Nephron progenitor cell (in vitro differentiated cells): ENCODE results near the gene YJEFN3.
A peak's percentile ranks its signal among the peaks of the same experiment; 100 is the strongest.

Experiments used
- DNase-seq: peaks from one replicate; pipeline ENCODE4 v3.0.0; 2021
- H3K27ac Mint-ChIP-seq: 2 replicates; pipeline ENCODE4 v1.8.0; 2021; ENCODE audit warnings: mild to moderate bottlenecking, moderate library complexity, mixed read lengths
- H3K27me3 Mint-ChIP-seq: 2 replicates; pipeline ENCODE4 v1.8.0; 2021; ENCODE audit warnings: mild to moderate bottlenecking, low read depth, mixed read lengths; ENCODE audit not compliant: poor library complexity
- H3K36me3 Mint-ChIP-seq: 2 replicates; pipeline ENCODE4 v1.8.0; 2021; ENCODE audit warnings: low read depth, mixed read lengths
- H3K4me1 Mint-ChIP-seq: 2 replicates; pipeline ENCODE4 v1.8.0; 2021; ENCODE audit warnings: mixed read lengths
- H3K4me3 Mint-ChIP-seq: 2 replicates; pipeline ENCODE4 v1.8.0; 2021; ENCODE audit warnings: mild to moderate bottlenecking, moderate library complexity, mixed read lengths
- H3K9me3 Mint-ChIP-seq: 2 replicates; pipeline ENCODE4 v1.8.0; 2021; ENCODE audit warnings: mild to moderate bottlenecking, moderate library complexity, mixed read lengths
- CTCF ChIP-seq: fragments of 200-600 bp; sonication (generic); IDR thresholded peaks from 2 replicates; pipeline ENCODE4 v1.5.0; 2021; ENCODE audit warnings: antibody characterized with exemption

Gene YJEFN3

GRCh38 chr19:19525611-19526380, 2.9 kb upstream of the YJEFN3 start:
- peaks cover 52% of the 10 kb centered on the region for H3K4me1 Mint-ChIP-seq
- peaks cover 19% of the 10 kb centered on the region for H3K36me3 Mint-ChIP-seq
- H3K27ac Mint-ChIP-seq: peak overlapping the region; percentile 96
- no peak for TF ChIP-seq CTCF
- H3K4me3 Mint-ChIP-seq: peak overlapping the region; percentile 30
- peak; percentile 37 for DNase-seq
- H3K27me3 Mint-ChIP-seq: peaks cover 11% of the 10 kb centered on the region
- H3K9me3 Mint-ChIP-seq: peaks cover 3% of the 10 kb centered on the region

- Mint-ChIP-seq H3K4me1 (peaks cover 56% of the 10 kb centered on the region), H3K4me3 (peak overlapping the region; percentile 58), H3K27ac (peak overlapping the region; percentile 96), H3K36me3 (peaks cover 17% of the 10 kb centered on the region), H3K9me3 (no peaks in the 10 kb centered on the region), H3K27me3 (peaks cover 11% of the 10 kb centered on the region)
- DNase-seq: no peak
- no peak for TF ChIP-seq CTCF
Observed at GRCh38 chr19:19526581-19527370, 1.9 kb upstream of the YJEFN3 start.

DNA sequence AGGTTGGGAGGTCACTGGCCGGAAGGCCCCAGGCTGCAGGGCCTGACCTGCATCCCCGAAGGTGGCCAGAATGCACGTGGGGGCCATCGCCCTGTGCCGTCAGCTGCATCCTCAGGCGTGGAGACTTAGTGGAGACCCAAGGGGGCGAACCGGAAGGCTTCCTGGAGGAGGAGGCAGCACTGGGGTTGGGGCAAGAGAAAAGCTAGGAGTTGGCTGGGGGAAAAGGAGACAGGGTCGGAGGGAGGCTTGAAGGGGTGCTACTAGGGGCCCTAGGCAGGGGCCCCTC, 1.4 kb upstream of the YJEFN3 start:
- Mint-ChIP-seq H3K4me1 (peaks cover 61% of the 10 kb centered on the region), H3K4me3 (no peak overlapping the region), H3K27ac (peak overlapping the region; percentile 66)

DNA sequence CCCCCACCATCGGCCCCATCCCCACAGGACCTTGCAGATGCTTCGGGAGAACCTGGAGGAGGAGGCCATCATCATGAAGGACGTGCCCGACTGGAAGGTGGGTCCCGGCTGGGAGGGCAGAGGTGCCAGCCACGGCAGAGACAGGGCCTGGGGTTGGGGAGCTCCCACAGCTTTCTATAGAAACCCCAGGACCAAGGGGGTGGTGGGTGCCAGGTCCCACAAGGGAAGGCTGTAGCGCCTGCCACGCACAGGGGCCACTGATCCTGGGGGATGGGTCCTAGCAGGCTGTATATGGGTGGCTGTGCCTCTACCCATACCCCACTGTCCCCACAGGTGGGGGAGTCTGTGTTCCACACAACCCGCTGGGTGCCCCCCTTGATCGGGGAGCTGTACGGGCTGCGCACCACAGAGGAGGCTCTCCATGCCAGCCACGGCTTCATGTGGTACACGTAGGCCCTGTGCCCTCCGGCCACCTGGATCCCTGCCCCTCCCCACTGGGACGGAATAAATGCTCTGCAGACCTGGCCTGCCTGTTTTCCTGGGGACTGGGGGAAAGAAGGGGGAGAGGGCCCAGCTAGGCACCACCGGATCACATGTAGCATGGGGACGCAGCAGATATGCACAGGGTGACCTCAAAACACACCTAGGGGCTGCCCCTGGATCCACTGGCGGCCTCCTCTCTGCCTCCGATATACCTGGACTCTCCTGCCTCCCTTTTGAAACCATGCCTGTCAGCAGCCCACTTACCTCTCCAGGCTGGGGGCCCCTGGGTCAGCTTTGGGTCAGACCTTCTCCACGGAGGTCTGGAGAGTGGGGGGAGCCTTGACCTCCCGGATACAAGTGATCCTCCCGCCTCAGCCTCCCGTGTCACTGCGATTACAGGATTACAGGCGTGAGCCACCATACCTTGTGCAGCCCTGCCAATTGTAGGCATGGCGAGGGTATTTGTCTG, 761 bp upstream of the YJEFN3 start:
- TF ChIP-seq CTCF: no peak
- Mint-ChIP-seq H3K36me3 (peaks cover 17% of the 10 kb centered on the region), H3K4me1 (peaks cover 62% of the 10 kb centered on the region), H3K4me3 (no peak overlapping the region), H3K27me3 (peaks cover 14% of the 10 kb centered on the region), H3K27ac (no peak overlapping the region), H3K9me3 (no peaks in the 10 kb centered on the region)
- DNase-seq: no peak

More for the DNA sequence above, 1.4 kb upstream of the YJEFN3 start:
- Mint-ChIP-seq H3K36me3 (peaks cover 21% of the 10 kb centered on the region), H3K9me3 (no peaks in the 10 kb centered on the region), H3K27me3 (peaks cover 14% of the 10 kb centered on the region)
- no peak for TF ChIP-seq CTCF
- no peak for DNase-seq

DNA sequence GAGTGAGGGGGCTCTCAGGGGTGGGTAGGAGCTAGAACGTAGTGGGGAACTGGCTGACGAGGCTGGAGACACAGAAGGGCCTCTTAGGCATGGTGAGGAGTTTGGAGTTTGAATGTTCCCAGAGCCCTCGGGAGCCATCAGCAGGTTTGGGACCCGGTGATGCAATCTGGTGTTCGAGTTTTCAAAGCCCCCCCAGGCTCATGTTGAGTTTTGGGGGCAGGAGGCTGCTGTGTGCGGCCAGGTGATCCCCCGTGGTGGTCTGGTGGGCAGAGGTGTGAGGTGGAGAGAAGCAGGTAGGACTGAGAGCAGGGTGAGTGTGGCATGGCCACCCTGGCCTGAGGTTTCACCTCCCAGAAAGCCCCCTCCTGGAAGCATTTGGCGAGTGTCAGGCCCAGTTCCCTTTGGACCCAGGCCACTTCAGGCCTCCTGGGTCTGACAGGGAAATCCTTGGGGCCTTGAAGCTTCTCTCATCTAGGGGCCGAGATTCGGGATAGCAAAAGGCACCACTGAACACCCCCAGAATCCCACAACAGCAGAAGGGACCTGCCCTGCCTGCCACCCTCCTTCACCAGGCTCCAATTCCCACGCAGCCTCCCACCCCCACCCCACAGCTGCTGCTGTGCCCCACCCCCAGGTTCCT, 1.2 kb downstream of the YJEFN3 start:
- H3K27me3 Mint-ChIP-seq: peaks cover 14% of the 10 kb centered on the region
- no peak overlapping the region for H3K4me3 Mint-ChIP-seq
- no peak for TF ChIP-seq CTCF
- DNase-seq: no peak
- peaks cover 64% of the 10 kb centered on the region for H3K4me1 Mint-ChIP-seq
- peaks cover 23% of the 10 kb centered on the region for H3K36me3 Mint-ChIP-seq
- H3K9me3 Mint-ChIP-seq: no peaks in the 10 kb centered on the region
- peak overlapping the region; percentile 88 for H3K27ac Mint-ChIP-seq
